CD4-positive, alpha-beta T cell treated with Interleukin-1 beta for 1 hour (primary cell): Measurements from ENCODE around the gene THAP4.
"Not testable (repeated sequence)": the region's sequence is repeated elsewhere in the genome, so short reads cannot be mapped to it uniquely, and the experiment has no call there.

Experiments used
- DNase-seq, 2 donors: peaks; one replicate each; pipeline ENCODE4 v3.0.0-alpha.2; 2020 to 2022

Gene THAP4

GRCh38 chr2:241665731-241666440 lies 28.9 kb upstream of the THAP4 start:
- DNase-seq, result no peak

DNA sequence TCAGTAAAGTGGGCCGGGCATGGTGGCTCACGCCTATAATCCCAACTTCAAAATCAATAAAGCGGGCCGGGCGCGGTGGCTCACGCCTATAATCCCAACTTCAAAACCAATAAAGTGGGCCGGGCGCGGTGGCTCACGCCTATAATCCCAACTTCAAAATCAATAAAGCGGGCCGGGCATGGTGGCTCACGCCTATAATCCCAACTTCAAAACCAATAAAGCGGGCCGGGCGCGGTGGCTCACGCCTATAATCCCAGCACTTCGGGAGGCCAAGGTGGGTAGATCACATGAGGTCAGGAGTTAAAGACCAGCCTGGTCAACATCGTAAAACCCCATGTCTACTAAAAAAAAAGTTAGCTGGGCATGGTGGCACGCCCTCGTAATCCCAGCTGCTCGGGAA lies 25.8 kb upstream of the THAP4 start:
- DNase-seq, result not testable (repeated sequence)

- DNase-seq, result no peak
These were observed 23.7 kb upstream of the THAP4 start for GRCh38 chr2:241660593-241661213.

- peak; percentile 27 to 47 for DNase-seq
These were observed 22.3 kb upstream of the THAP4 start for GRCh38 chr2:241659150-241659739.

DNA sequence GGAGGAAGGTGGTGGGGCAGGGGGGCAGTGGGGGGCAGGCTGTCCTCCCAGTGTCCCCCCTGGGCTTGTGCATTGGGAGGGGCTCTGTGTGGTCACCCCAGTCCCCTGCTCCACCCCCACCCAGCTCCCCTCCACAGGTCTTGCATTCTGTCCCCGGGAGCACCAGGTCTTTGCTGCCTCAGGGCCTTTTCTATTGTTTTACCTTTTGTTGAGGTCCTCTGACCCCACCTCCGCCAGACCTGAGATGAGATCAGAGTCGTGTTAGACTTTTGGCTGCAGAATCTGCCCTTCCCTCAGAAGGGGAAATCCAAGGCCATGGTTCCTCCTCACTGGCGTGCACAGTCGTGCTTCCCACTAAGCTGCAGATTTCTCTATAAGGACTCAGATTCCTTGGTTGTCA lies 21.3 kb upstream of the THAP4 start:
- DNase-seq, result no peak

DNA sequence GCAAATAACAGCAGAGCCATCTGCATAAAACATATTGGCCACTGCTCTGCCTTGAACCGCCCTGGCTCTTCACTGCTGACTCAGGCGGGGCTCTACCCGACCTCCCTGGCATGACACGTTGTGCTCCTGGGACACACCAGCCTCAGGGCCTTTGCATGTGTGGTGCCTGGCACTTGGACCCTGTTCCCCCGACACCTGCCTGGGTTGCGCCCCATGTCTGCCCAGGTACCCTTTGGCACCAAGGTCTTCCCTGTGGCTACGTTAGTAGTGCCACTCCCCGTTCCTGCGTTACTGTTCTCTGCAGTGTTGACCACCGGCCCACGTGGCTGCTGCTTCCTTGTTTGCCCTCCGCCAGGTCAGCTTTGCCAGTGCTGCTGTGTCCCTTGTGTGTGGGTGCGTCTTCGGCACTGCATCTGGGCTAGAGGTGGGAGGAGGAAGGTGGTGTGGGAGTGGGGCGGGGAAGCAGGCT lies 20.9 kb upstream of the THAP4 start:
- no peak for DNase-seq

DNA sequence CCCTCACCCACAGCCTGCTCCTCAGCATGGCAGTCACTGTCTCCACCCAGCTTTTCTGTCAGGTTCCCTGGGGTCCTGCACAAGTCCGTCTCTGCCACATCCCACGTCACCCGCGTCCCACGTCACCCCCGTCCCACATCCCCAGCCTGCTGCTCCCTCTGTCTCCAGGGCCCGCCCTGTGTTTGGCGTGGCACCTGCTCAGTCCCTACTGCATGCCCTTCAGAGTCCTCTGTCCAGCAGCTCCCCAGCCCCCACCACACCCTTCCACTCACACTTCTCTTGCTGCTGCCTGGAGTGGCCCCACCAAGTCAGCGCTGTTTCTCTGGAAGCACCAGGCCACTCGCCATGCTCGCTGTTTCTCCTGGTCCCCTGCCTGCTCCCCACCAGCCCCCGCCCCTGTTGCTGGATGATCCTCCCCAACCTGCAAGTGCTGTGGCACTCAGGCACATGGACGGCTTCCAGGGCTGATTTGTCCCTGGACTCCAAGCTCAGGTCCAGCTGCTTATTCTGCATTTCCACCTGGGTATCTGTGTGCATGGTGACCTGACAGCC lies 19.3 kb upstream of the THAP4 start:
- no peak for DNase-seq

DNA sequence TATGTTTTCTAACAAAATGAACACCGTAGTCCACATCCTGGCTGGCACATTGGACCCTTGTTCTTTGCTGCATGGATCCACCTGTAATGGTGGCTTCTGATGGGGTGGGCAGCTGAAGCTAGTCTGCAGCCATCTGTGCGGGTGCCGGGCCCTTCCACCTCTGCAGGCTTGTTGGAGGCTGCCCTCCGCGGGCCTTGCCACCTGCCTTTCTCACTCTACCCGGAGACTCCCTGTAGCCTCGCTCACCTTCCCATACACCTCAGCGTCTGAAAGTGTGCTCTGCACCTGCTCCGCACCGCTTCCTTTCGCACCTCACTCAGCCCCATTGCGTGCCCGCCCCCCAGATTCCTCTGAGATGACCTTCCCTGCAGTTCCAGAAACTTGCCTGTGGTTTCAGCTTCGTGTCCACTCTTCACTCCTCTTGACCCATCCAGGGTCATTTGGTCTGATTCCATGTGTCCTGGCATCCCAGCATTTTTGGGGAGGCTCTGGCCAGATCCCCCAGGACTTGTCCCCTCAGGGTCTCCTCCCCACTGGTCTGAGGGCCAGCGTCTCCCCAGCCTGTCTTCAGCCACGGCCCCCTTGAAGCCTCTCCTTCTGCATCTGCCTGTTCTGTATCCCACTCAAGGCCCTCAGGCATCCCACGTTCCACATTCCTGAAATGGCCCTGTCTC lies 18.7 kb upstream of the THAP4 start:
- DNase-seq, result no peak

DNA sequence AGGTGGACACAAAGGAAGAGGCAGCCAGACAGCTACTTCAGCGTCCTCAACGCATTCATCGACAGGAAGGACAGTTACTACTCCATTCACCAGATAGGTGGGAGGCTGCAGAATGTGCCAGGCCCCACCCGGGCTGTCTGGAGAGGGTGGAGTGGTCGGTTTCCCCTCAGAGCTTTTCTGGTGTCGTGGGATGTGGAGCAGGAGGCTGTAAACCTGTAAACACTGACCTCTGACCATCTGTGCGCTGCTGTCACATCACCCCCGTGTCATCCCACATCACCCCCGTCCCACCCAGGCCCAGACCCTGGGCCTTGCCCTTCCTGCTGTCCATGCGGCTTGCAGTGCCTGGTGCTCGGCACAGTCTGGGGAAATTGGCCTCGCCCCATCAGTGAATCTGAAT lies 17.6 kb upstream of the THAP4 start:
- DNase-seq, result no peak

DNA sequence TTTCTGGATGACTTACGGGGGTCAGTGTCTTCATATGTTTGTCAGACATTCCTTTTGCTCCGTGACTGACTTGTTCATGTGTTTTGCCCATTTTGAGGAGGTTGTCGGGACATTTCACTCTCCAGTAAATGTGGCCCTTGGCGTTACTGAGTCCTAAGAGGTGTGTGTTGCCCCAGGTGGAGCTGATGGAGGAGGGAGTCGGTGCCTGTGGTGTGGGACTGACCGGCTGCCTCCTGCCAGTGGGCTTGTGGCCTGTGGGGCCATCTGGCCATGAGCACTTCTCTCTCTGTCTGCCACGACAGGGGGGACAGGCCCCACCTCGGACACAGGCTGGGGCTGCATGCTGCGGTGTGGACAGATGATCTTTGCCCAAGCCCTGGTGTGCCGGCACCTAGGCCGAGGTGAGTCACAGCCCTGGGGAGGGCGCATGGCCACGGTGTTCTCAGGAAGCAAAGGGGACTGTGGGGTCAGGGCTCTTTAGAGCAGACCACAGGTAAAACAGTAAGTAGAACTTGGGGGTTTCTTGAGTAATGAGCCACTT lies 16.3 kb upstream of the THAP4 start:
- DNase-seq, result no peak

DNA sequence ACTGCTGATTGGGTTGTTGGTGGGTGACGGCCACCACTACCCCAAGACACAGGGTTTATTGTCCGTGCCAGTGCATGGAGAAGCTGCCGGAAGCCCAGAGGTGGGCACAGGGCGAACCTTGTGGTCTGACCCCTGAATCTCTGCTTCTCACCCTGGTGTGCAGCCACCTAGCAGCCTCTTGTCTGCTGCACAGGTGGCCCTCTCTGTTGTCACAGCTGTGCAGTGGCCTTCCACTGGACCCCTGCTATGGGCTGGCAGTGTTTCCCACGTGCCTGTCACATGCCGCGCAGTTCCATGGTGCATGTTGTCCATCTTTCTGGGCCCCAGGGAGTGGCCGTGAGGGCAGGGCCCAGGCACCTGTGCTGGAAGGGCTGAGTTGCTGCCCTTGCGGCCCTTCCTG lies 15.8 kb upstream of the THAP4 start:
- DNase-seq, result no peak

- DNase-seq, result no peak
These were observed 15.2 kb upstream of the THAP4 start for GRCh38 chr2:241652142-241652541.

- DNase-seq, result no peak
These were observed 13.0 kb upstream of the THAP4 start for GRCh38 chr2:241649927-241650326.

GRCh38 chr2:241649404-241649803 lies 12.4 kb upstream of the THAP4 start:
- no peak for DNase-seq

DNA sequence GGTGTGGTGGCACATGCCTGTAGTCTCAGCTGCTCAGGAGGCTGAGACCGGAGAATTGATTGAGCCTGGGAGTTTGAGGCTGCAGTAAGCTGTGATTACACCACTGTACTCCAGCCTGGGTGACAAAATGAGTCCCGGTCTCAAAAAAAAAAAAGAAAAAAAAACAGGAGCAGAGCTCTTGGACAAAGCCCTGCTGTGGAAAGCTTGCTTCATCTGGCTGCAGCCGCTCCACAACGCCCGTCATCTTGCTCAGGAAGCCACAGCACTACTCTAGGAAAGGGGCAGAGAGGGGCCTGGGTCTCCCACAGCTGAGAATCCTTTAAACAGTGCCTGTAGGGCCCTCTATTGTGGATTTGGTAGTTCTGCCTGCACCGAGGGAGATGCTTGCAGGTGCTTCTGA lies 11.5 kb upstream of the THAP4 start:
- no peak for DNase-seq

GRCh38 chr2:241645915-241646645 lies 9.1 kb upstream of the THAP4 start:
- DNase-seq, result no peak

DNA sequence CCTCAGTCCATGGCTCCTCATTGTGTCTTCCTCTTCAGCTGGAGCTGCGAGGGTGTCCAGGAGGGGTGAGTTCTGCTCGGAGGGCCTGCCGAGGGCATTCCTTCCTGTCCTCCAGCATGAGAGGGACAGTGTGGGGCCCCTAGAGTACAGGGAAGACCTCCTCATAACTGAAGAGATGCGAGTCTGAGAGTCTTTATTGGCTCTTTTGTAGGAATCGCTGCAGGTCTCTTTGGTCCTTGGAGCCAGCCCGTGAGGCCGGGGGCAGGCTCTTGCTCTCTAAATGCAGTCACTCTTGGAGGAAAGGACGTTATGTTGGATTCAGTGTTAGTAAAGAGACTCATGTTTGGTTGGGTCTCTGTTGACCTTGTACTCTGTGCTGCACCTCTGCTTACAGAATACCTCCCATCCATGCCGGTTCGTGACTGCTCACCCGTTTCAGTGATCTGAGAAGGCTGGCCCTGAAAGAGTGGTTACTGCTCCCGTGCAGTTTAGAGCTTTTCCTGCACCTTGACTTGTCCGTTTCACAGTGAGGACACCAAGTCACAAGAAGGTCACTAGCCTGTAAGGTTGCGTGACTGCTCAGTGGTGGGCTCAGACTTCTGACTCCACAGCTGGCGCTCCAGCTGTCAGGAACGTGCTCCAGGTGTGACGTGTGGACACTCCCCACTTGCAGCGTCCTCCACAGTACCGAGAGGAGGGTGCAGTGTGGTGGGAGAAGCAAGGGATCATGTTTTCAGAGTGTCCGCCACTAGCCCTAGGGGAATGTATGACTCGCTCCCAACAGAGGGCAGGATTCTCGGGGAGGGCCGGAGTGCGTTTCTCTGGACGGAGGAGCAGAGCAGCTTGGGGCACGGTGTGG lies 8.3 kb upstream of the THAP4 start:
- DNase-seq, result no peak

- DNase-seq, result no peak
These were observed 4.7 kb upstream of the THAP4 start for GRCh38 chr2:241641631-241642030.

GRCh38 chr2:241640165-241640795 lies 3.3 kb upstream of the THAP4 start:
- DNase-seq, result no peak

DNA sequence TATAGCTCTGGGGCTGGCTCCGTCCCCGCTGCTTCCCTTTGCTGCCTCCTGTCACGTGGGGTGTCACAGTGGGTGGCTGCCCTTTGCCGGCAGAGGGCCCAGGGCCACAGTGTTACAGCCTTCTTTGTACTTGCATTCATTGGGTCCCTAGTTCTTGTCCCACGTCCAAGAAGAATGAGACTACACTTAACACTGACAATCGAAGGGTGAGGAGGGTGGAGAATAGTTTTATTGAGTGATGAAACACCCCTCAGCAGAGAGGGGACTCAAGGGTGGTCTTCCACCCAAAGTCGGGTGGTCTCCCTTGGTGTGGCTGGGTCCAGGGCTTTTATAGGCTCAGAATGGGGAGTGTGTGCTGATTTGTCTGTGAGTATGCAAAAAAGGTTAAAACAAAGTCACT lies 2.4 kb upstream of the THAP4 start:
- no peak for DNase-seq

- DNase-seq, result no peak
These were observed 2.0 kb upstream of the THAP4 start for GRCh38 chr2:241638940-241639339.
